ENCODE results near the gene PIRT.

Gene PIRT

GRCh38 chr17:10787306-10788045 lies 50.4 kb downstream of the PIRT start:
- no peak overlapping the region for H3K27ac ChIP-seq
- no peak for TF ChIP-seq CTCF (conservative IDR thresholded peaks at IDR 0.05)

- no peak overlapping the region for H3K27ac ChIP-seq
- no peak for TF ChIP-seq CTCF (conservative IDR thresholded peaks at IDR 0.05)
Measured at GRCh38 chr17:10785295-10785694, 52.6 kb downstream of the PIRT start.

GRCh38 chr17:10779609-10780008 lies 58.3 kb downstream of the PIRT start:
- TF ChIP-seq CTCF (conservative IDR thresholded peaks at IDR 0.05) = no peak

GRCh38 chr17:10777890-10778289 lies 60.0 kb downstream of the PIRT start:
- no peak overlapping the region for H3K27ac ChIP-seq
- no peak for TF ChIP-seq CTCF (conservative IDR thresholded peaks at IDR 0.05)

More at GRCh38 chr17:10779609-10780008, 58.3 kb downstream of the PIRT start:
- no peak overlapping the region; the same call in 1 of the 2 replicates for H3K27ac ChIP-seq

GRCh38 chr17:10777131-10777807 lies 60.6 kb downstream of the PIRT start:
- TF ChIP-seq CTCF (conservative IDR thresholded peaks at IDR 0.05) = no peak
- H3K27ac ChIP-seq = no peak overlapping the region

- no peak for TF ChIP-seq CTCF (conservative IDR thresholded peaks at IDR 0.05)
- H3K27ac ChIP-seq = peak overlapping the region; percentile 20; the same call in 1 of the 2 replicates
Measured at GRCh38 chr17:10776381-10776780, 61.5 kb downstream of the PIRT start.

GRCh38 chr17:10775740-10776356 lies 62.0 kb downstream of the PIRT start:
- TF ChIP-seq CTCF (conservative IDR thresholded peaks at IDR 0.05) = no peak
- H3K27ac ChIP-seq = peak overlapping the region; percentile 20; the same call in 1 of the 2 replicates

All from VCaP (cell line).